AG04450 (cell line): ENCODE results near the gene UBA7. TPM values are rescaled to one million over a fixed set of nuclear protein-coding genes. Genes with fewer than 3 reads are reported as not detected.

Experiments used
- CTCF ChIA-PET: fragments of 300-600, 350-600 bp; formaldehyde crosslinking; extraction: SDS; loops from one replicate; lab custom pipeline; 2022; ENCODE audit warnings: antibody characterized with exemption, inconsistent platforms; lab: Charles Lee
- POLR2A ChIA-PET: fragments of 350-600 bp; formaldehyde crosslinking; extraction: SDS; loops from one replicate; lab custom pipeline; 2021; ENCODE audit warnings: antibody characterized with exemption, inconsistent platforms; lab: Yijun Ruan, JAX
- DNase-seq: peaks from one replicate; pipeline ENCODE4 v3.0.0-alpha.2; 2011; ENCODE audit warnings: low read depth, low spot score
- H3K27ac ChIP-seq: one replicate; pipeline ENCODE4 v1.5.1; 2012; ENCODE audit warnings: low read depth, low read length, control low read depth
- H3K27me3 ChIP-seq: one replicate; pipeline ENCODE4 v1.6.0; 2012; ENCODE audit warnings: low read length; ENCODE audit not compliant: control insufficient read depth, insufficient read depth
- H3K4me3 ChIP-seq: 2 replicates; pipeline ENCODE4 v1.5.1; 2011; ENCODE audit warnings: mild to moderate bottlenecking, low read depth, low read length, control low read depth
- H3K9me3 ChIP-seq: 2 replicates; pipeline ENCODE4 v1.5.1; 2012; ENCODE audit warnings: low read length; ENCODE audit not compliant: control insufficient read depth, insufficient read depth
- polyA plus RNA-seq: library from polyadenylated mRNA; depleted of rRNA; stranded (reverse); fragments of >200 nt; gene quantifications from 2 replicates; pipeline ENCODE4 v1.2.3, GENCODE V29; 2011; rRNA removed
- small RNA-seq: library from RNA; depleted of rRNA; stranded (forward); fragments of <200 nt; gene quantifications from one replicate; pipeline ENCODE3, GENCODE V24; 2012; ENCODE audit warnings: low read depth; ENCODE audit not compliant: insufficient read length
- TF ChIP-seq, protein P1 (sequence below): IDR thresholded peaks from 2 replicates; pipeline ENCODE4 v1.5.1; 2011; ENCODE audit warnings: low read depth, low read length, control low read depth, inconsistent platforms

UBA7 gene
- polyA plus RNA-seq, 1 experiment: 34.0 TPM

DNA sequence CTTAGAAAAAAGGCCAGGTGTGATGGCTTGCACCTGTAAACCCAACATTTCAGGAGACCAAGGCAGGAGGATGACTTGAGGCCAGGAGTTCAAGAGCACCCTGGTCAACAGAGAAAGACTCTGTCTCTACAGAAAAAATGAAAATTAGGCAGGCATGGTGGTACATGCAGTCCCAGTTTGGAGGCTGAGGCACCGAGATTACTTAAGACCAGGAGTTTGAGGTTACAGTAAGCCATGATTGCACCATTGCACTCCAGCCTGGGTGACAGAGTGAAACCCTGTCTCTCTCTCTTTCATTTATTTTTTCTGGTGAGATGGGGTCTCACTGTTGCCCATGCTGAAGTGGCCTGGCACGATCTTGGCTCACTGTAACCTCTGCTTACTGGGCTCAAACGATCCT is 52.1 kb downstream of the UBA7 start:
- Histone ChIP-seq H3K4me3 (no peak overlapping the region), H3K9me3 (no peaks in the 10 kb centered on the region), H3K27ac (no peak overlapping the region), H3K27me3 (no peaks in the 10 kb centered on the region)
- ChIA-PET POLR2A (no interaction called here), CTCF (no interaction called here)
- no peak for DNase-seq
- TF ChIP-seq, protein P1, sequence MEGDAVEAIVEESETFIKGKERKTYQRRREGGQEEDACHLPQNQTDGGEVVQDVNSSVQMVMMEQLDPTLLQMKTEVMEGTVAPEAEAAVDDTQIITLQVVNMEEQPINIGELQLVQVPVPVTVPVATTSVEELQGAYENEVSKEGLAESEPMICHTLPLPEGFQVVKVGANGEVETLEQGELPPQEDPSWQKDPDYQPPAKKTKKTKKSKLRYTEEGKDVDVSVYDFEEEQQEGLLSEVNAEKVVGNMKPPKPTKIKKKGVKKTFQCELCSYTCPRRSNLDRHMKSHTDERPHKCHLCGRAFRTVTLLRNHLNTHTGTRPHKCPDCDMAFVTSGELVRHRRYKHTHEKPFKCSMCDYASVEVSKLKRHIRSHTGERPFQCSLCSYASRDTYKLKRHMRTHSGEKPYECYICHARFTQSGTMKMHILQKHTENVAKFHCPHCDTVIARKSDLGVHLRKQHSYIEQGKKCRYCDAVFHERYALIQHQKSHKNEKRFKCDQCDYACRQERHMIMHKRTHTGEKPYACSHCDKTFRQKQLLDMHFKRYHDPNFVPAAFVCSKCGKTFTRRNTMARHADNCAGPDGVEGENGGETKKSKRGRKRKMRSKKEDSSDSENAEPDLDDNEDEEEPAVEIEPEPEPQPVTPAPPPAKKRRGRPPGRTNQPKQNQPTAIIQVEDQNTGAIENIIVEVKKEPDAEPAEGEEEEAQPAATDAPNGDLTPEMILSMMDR: no peak

DNA sequence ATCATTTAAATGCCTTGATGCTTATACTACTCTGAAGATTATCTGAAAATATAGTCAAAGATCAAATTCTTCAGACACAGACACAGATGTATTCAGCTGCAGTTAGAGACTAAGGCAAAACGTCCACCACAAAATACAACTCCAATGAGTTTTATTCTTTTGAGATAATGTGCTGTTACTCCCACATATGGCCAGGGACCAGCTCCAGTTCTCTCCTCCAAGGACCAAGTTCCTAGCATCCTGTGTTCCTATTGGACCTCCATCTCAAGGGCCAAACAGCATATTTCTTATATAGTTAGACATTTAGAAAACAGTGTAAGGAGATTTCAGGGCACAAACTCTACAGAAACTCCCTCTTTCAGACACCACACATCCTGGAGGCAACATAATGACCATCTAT is 54.5 kb downstream of the UBA7 start:
- POLR2A ChIA-PET: interaction anchor here (0.6 kb wide), 1 partner anchor 23 kb away, joined by 4 read pairs; no protein-coding TSS in a partner anchor

DNA sequence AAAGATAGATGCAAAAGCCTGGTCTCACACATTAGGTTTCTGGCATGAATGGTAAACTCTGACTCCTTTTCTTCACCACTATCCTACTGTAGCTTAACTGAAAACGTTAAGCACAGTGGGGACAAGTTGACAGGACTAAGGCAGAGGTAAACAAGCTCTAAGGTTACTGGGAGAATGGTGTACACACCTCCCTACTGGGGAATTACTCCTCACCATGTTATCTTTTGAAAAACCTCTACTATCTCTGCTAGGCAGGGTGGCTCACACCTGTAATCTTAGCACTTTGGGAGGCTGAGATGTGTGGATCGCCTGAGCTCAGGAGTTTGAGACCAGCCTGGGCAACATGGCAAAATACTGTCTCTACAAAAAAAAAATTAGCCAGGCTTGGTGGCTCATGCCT is 56.6 kb downstream of the UBA7 start:
- CTCF ChIA-PET: interaction anchor here (0.8 kb wide), 1 partner anchor 82 kb away, joined by 3 read pairs; no protein-coding TSS in a partner anchor
- H3K9me3 ChIP-seq: no peaks in the 10 kb centered on the region
- no peak overlapping the region for H3K27ac ChIP-seq
- H3K4me3 ChIP-seq: no peak overlapping the region
- no peaks in the 10 kb centered on the region for H3K27me3 ChIP-seq
- TF ChIP-seq, protein P1: no peak
- DNase-seq: no peak
- POLR2A ChIA-PET: no interaction called here

More for the DNA sequence above, 54.5 kb downstream of the UBA7 start:
- CTCF ChIA-PET: interaction anchor here (1.3 kb wide), 1 partner anchor 44 kb away, joined by 4 read pairs; the partner anchor contains the start of gene INKA1
- Histone ChIP-seq H3K27ac (no peak overlapping the region), H3K4me3 (no peak overlapping the region), H3K27me3 (no peaks in the 10 kb centered on the region), H3K9me3 (no peaks in the 10 kb centered on the region)
- no peak for DNase-seq
- TF ChIP-seq, protein P1: no peak

DNA sequence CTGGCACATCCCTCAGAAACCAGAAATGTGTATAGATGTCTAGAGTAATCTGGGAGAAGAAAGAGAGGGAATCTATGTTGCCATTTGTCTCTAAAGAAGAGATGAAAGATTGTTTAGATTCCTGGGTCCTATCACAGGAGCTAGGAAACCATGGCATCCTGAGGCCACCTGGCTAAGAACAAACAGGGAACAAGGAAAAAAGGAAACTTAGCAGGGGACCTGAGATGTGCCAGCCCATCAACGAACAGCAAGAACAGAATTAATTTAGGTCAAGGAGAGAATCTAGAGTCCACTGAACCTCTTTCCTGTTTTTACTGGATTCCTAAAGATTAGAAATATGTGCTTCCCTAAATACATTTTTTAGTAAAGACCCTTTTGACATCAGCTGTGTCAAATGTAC is 57.7 kb downstream of the UBA7 start:
- Histone ChIP-seq H3K9me3 (no peaks in the 10 kb centered on the region), H3K27ac (no peak overlapping the region), H3K4me3 (no peak overlapping the region), H3K27me3 (no peaks in the 10 kb centered on the region)
- TF ChIP-seq, protein P1: no peak
- ChIA-PET POLR2A (no interaction called here), CTCF (interaction anchor here (0.6 kb wide), 1 partner anchor 83 kb away, joined by 3 read pairs; no protein-coding TSS in a partner anchor)
- DNase-seq: no peak

Small RNA genes within 50 kb of the gene (small RNA-seq; reads per million reads assigned to genes)
- gene COX6CP14: not detected
- gene RN7SL217P: not detected

Other genes starting within 250 kb of the UBA7 start
- gene APEH, start 139.6 kb downstream of the UBA7 start, polyA plus RNA-seq: 85.3 and 108 TPM in 2 replicates
- gene MST1, start 124.5 kb downstream of the UBA7 start, polyA plus RNA-seq: 6.4 and 6.5 TPM in 2 replicates
- gene RNF123, start 124.4 kb downstream of the UBA7 start, polyA plus RNA-seq: 22.9 and 33.3 TPM in 2 replicates
- 0.11 TPM in 1 of 2 replicates, not detected in the other for gene AMIGO3, start 94.3 kb downstream of the UBA7 start, polyA plus RNA-seq
- 13.9 and 15.7 TPM in 2 replicates for gene GMPPB, start 90.0 kb downstream of the UBA7 start, polyA plus RNA-seq
- 40.4 and 53.5 TPM in 2 replicates for gene IP6K1, start 27.4 kb downstream of the UBA7 start, polyA plus RNA-seq
- 0.09 TPM in 1 of 2 replicates, not detected in the other for gene CDHR4, start 14.1 kb downstream of the UBA7 start, polyA plus RNA-seq
- 1.9 and 2.8 TPM in 2 replicates for gene INKA1, start 10.7 kb downstream of the UBA7 start, polyA plus RNA-seq
- 1.7 and 2.3 TPM in 2 replicates for gene TRAIP, start 42.6 kb upstream of the UBA7 start, polyA plus RNA-seq
- gene CAMKV, start 56.0 kb upstream of the UBA7 start, polyA plus RNA-seq: not detected in 2 replicates
- 0.10 and 0.41 TPM in 2 replicates for gene MST1R, start 89.9 kb upstream of the UBA7 start, polyA plus RNA-seq
- gene MON1A, start 115.9 kb upstream of the UBA7 start, polyA plus RNA-seq: 7.1 and 8.1 TPM in 2 replicates
- 48.4 and 62.8 TPM in 2 replicates for gene RBM6, start 126.2 kb upstream of the UBA7 start, polyA plus RNA-seq